Measurements from ENCODE around the gene PPP5C.
"Not testable (repeated sequence)": the region's sequence is repeated elsewhere in the genome, so short reads cannot be mapped to it uniquely, and the experiment has no call there.

Gene PPP5C

GRCh38 chr19:46411088-46411924 lies 64.4 kb downstream of the PPP5C start:
- no peak for DNase-seq

DNA sequence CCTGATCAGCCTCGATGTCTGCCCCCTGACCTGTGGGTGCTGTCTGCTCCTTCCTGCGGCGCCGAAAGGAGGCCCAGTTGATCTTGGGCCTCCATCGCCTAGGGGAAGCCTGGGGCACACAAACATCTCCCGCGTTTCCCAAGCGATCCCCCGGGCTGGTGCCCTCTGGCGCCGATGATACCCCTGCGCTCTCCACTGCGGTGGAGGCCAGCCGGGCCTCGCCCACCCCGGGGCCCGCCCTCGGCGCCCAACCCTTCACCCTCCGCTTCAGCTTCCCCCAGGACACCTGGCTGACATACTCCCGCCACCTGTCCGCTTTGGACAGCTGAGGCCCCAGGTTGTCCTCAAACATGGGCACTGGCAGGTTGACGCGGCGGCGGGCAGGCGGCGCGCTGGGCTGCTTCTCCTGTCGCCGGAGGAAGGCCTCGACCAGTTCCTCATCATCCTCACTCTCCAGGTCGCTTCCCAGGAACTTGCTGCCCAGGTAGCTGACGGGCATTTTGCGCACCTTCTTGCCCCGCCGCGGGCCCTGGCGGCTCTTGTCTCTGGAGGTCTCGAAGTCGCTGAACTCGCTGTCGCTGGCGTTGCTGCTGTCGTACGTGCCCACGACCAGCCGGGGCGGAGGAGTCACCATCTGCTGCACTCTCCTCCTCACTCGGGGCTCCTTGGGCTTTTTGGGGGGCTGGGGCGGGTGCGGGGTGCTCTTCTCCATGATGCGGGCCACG lies 65.2 kb downstream of the PPP5C start:
- DNase-seq, result no peak

- no peak for DNase-seq
These were observed 65.9 kb downstream of the PPP5C start for GRCh38 chr19:46412650-46413261.

DNA sequence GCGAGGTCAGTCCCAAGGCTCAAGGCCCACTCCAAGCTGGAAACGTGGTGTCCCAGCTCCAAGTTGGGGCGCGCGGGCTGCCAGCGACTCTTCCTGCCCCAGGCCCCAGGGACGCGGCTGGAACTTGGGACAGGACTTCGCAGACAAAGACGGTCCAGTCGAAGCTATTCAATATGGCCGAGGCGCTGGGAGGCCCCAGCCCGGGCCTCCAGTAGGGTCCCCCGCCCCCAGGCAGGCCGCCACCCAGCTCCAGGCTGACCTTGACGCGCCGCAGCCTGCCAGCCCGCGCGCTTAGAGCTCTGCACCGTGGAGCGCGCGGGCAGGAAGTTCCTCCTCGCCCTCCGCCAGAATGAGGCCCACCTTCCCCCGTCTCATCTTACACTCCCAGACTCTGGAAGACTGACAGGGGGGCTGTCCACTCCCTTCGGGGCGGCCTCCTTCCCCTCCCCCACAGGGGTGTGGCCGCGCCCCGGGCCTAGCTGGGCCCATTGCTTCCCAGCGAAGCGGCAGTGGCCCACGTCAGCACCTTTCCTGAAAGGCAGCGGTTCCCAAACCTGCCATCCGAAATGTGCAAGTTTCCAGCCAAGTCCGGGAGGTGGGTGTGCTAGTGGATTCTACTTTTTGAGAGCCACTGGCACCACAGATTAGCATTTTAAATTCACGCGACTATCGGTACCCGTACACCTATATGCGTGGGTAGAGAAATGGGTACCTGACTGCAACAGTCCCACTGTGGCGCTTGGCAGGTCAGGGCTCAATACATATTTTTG lies 66.6 kb downstream of the PPP5C start, which contains the start of gene CCDC8:
CCDC8 (minus strand) TSS at position 303 of the 770 bp plus-strand sequence. CDS start 754 bp downstream, outside the sequence.
- no peak for DNase-seq

DNA sequence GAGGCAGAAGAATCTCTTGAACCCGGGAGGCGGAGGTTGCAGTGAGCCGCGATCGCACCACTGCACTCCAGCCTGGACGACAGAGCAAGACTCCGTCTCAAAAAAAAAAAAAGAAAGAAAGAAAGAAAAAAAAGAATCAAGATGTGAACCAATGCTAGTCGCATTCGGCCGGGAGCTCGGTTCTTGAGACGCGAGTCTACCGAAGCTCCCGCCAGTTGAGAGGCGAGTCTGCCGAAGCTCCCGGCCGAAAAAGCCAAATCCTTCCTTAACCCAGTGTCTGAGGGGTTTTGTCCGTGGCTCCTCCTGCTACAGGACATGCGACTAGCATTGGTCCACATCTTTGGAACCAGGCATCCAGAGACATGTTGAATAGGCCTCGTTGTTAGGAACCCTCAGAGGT lies 68.0 kb downstream of the PPP5C start:
- DNase-seq, result not testable (repeated sequence)

DNA sequence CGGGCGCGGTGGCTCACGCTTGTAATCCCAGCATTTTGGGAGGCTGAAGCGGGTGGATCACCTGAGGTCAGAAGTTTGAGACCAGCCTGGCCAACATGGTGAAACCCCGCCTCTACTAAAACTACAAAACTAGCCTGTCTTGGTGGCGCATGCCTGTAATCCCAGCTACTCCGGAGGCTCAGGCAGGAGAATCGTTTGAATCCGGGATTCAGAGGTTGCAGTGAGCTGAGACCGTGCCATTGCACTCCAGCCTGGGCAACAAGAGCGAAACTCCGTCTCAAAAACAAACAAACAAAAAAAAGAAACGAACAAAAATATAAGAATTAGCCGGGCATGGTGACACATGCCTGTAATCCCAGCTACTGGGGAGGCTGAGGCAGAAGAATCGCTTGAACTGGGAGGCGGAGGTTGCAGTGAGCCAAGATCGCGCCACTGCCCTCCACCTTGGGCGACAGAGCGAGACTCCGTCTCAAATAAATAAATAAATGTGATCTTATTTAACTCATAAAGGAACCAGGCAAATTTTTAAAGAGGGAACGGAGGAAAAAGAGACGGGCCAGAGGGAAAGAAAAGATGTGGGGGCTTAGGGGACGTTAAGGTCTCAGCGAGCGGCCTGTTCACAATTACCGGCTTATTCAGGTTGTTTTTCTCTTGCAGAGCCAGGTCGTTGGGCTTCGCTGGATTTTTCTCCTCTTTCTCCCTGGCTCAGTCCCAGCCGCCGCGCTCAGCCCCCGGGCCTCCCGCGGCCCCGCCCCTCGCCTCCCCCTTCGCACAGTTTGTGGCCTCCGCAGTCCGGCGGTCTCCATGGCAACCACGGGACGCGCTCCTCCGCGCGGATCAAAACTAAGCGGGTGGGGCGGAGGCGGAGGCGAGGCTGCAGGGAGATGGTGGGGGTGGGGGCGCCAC lies 69.2 kb downstream of the PPP5C start:
- not testable (repeated sequence) for DNase-seq

DNA sequence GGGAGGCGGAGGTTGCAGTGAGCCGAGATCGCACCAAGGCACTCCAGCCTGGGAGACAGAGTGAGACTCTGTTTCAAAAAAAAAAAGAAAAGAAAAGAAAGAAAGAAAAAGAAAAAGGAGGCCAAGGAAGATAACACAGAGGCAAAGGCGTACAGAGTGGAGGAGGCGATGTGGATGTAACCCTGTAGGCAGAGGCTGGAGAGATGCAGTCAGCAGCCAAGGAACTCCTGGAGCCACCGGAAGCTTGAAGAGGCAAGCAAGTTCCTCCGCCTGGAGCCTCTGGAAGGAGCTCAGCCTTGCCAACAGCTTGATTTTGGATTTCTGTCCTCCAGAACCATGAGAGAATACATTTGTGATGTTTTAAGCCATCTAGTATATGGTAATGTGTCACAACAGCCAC lies 73.2 kb downstream of the PPP5C start:
- no peak for DNase-seq

DNA sequence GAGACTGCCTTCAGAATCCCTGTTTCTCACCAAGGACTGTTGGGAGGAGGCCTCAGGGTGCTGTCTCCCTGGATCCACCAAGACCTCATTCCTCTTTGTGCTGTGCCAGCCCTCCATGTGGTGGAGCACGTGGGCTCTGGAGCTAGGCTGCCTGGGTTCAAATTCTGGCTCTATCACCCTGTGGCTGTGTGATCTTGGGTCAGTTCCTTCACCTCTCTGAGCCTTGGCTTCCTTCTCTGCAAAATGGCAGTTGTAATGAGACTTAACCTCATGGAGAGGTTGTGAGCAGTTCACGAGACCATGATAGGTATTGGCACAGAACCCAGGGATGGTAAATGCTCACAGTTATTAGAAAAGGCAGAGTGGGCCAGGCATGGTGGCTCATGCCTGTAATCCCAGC lies 75.5 kb downstream of the PPP5C start:
- DNase-seq, result no peak

DNA sequence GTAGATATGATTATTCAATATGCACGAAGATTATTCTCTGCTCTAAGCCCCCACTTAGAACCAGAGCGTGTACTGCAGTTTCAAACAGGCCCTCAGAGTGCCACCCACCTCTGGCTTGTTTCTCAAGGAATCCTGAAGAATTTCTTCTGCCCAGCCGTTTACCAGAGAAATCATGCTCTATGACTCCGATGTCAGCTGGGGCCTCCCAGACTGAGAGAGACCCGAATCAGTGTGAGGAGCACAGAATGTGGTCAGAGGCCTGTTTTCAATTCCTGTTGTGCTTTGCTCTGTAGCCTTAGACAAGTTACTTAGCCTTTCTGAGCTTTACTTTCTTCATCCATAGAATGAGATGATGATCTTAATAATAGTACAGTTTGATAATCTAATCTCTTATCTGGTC lies 76.3 kb downstream of the PPP5C start:
- no peak for DNase-seq

GRCh38 chr19:46426035-46426505 lies 79.2 kb downstream of the PPP5C start:
- DNase-seq, result no peak

- peak in 1 of 2 donors; percentile 23 for DNase-seq
These were observed 79.7 kb downstream of the PPP5C start for GRCh38 chr19:46426506-46427162.

DNA sequence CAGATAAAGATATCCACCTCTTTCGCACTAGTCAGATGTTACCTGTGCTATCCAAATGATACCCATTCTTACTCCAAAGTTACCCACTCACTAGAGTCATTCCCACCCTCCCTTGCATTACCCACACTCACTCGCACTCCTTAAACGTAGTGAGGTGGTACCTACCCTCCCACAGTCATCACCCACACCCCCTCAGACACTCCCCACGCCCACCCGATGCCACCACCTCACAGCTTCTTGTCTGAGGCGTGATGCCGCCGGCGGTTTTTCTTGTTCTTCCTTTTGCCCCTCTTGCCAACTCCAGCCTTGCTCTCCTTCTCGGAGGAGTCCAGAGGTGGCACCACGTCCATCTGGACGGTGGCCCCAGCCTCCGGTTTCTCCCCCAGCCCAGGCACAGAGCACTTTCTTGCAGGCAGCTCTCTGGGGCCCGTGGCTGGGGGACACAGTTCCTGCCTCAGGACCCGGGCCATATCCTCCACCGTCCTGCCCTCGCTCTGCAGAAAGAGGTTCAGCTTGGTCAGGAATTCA lies 80.7 kb downstream of the PPP5C start:
- no peak for DNase-seq

DNA sequence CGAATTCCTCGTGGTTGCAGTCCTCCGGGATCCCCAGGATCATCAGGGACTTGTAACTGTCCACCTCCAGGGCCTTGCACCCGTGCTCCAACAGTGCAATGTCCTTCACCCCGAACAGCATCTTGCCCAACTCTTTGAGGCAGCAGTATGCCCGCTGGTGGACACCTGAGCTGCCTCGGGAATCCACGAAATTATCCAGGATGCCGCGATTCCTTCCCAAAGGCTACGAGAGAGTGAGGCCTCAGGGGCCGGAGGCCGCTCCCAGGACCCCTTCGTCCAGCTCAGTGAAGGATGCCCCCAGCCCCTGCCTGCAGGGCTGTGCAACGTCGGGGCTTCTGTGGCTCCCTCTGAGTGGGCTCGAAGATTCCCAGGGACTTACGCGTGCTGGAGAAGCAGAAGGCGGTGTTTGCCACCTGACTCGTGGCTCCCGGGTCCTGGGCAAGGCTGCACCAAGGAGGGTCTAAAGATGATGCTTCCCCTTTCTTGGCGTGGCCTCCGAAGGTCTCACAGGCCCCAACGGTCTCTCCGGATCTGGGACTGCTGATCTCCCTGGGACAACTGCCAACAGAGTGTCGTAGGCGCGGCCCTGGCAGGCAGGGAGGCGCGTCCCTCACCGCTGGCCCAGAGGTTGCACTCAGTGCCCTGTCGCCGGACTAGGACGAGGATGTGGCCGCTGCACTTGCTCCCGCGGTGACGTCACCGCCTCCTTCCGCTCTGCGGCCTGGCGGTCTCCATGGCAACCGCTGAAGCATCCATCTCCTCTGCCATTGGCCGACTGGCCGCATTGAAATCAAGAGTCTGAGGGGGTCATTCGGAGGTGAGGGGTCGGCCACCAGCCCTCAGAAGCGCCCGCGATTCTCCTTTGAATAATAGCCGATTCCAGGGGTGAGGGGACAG lies 81.6 kb downstream of the PPP5C start, which contains the start of gene PNMA8C:
PNMA8C (minus strand) TSS at position 698 of the 897 bp plus-strand sequence; CDS start at position 121, 577 bp downstream.
- peak; percentile 37 to 63 for DNase-seq

- DNase-seq, result no peak
These were observed 83.1 kb downstream of the PPP5C start for GRCh38 chr19:46429999-46430398.

DNA sequence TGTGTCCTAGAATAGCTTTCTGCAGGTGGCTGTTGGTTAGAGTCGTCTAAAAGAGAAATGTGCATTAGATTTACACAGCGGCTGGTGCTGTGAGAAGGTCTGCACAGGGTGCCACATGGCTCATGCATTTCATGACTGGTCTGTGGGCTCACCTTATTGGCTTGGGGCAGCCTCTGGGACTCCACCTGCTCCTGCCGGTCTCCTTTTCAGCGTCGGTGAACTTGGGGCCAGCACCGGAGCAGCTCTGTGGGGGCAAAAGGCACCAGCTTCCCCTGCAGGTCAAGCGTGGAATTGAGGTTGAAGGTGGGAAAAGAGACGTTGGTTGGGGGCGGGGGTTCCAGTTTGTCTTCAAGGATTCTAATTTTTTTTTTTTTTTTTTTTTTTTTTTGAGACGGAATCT lies 84.9 kb downstream of the PPP5C start:
- no peak for DNase-seq

DNA sequence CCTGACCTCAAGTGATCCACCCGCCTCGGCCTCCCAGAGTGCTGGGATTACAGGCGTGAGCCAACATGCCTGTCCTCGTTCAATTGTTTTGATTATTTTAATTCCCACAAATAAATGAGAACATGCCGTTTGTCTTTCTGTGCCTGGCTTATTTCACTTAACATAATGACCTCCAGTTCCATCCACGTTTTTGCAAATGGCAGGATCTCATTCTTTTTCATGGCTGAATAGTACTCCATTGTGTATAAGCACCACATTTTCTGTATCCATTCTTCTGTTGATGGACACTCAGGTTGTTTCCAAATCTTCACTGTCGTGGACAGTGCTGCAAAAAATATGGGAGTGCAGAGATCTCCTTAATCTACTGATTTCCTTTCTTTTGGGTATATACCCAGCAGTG lies 86.6 kb downstream of the PPP5C start:
- not testable (repeated sequence) for DNase-seq

DNA sequence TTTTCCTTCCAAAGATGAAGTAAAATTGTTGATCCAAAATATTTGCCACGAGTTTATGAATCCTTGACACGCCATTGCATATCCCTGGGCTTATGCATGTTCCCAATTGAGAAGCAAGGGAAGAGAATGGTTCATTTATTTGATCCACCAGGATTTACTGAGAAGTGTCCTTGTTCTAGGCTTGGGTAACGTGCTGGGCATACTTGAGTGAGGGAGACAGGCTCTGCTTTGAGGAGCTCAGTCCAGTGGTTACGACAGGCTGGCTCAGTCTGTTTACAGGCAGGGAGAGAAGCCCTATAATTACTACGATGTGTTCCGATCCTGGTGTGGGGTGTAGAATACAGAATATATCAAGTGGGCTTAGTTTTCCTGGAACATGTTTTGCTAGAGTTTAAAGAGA lies 88.1 kb downstream of the PPP5C start:
- no peak for DNase-seq

DNA sequence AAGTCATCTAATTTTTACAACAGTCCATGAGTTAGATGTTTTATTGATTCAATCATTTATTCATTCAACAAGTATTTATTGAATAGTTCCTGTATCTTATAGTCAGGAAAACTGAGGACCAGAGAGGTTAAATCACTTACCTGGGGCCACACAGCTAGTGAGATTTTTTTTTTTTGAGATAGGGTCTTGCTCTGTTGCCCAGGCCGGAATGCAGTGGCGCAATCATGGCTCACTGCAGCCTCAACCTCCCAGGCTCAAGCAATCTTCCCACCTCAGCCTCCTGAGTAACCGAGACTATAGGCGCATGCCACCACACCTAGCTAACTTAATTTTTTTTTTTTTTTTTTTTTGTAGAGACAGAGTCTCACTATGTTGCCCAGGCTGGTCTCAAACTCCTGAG lies 88.8 kb downstream of the PPP5C start:
- not testable (repeated sequence) for DNase-seq
